ENCODE results near the gene VEGFA. TPM values are rescaled to one million over a fixed set of nuclear protein-coding genes. Genes with fewer than 3 reads are reported as not detected.

The VEGFA gene
- total and polyA plus RNA-seq, 2 experiments from 2014 or later: 10.7 to 241 TPM

- no peaks in the 10 kb centered on the region for H3K9me2 ChIP-seq (ENCODE audit: insufficient read depth)
- H3K27ac ChIP-seq: no peak overlapping the region
- no peak overlapping the region for H3K4me3 ChIP-seq
- in situ Hi-C loops (cut with MboI): loop anchor here (10.0 kb wide), 1 partner anchor 319 kb away; no protein-coding TSS in a partner anchor
- no peaks in the 10 kb centered on the region for H3K36me3 ChIP-seq (ENCODE audit: low read depth)
- H3F3A ChIP-seq (ENCODE audit: insufficient read depth): no peaks in the 10 kb centered on the region
- DNase-seq: no peak
- peaks cover 18% of the 10 kb centered on the region for H3K4me1 ChIP-seq (ENCODE audit: insufficient read depth)
- H3K4me2 ChIP-seq (ENCODE audit: unreplicated experiment): no peak overlapping the region
- no peaks in the 10 kb centered on the region for H4K20me1 ChIP-seq (ENCODE audit: insufficient read depth)
- H2AFZ ChIP-seq: no peak overlapping the region
- no peak overlapping the region for H3K9ac ChIP-seq
- TF ChIP-seq EZH2phosphoT487 (IDR thresholded peaks at IDR 0.05; ENCODE audit: insufficient read depth, low read depth): no peak
- TF ChIP-seq EZH2 (IDR thresholded peaks at IDR 0.05; ENCODE audit: insufficient read depth, poor library complexity, severe bottlenecking): no peak
- no peaks in the 10 kb centered on the region for H3K27me3 ChIP-seq (replicated peaks; ENCODE audit: insufficient read depth)
- no peaks in the 10 kb centered on the region for H3K9me3 ChIP-seq (ENCODE audit: low read depth)
- H3K79me2 ChIP-seq (ENCODE audit: insufficient read depth): peaks cover 8% of the 10 kb centered on the region
These were observed 4.1 kb upstream of the VEGFA start for GRCh38 chr6:43765776-43766499.

- Histone ChIP-seq H3K9me3 (ENCODE audit: low read depth) (no peaks in the 10 kb centered on the region), H3K9me2 (ENCODE audit: insufficient read depth) (no peaks in the 10 kb centered on the region), H3K36me3 (ENCODE audit: low read depth) (no peaks in the 10 kb centered on the region), H2AFZ (no peak overlapping the region), H4K20me1 (ENCODE audit: insufficient read depth) (no peaks in the 10 kb centered on the region), H3K4me2 (ENCODE audit: unreplicated experiment) (no peak overlapping the region), H3K27ac (no peak overlapping the region), H3K79me2 (ENCODE audit: insufficient read depth) (peaks cover 14% of the 10 kb centered on the region), H3K4me1 (ENCODE audit: insufficient read depth) (peaks cover 18% of the 10 kb centered on the region), H3K4me3 (no peak overlapping the region), H3K27me3 (replicated peaks; ENCODE audit: insufficient read depth) (no peaks in the 10 kb centered on the region), H3F3A (ENCODE audit: insufficient read depth) (no peaks in the 10 kb centered on the region), H3K9ac (no peak overlapping the region)
- DNase-seq: no peak
- TF ChIP-seq EZH2 (IDR thresholded peaks at IDR 0.05; ENCODE audit: insufficient read depth, poor library complexity, severe bottlenecking) (no peak), EZH2phosphoT487 (IDR thresholded peaks at IDR 0.05; ENCODE audit: insufficient read depth, low read depth) (no peak)
- 69 to 100% methylated on average over 1 of the region's 1 CpG for WGBS, 2 experiments (ENCODE audit: low coverage in 1 of 2, low lambda C conversion rate in 2 of 2, missing lambda C conversion rate in 2 of 2)
- in situ Hi-C loops (cut with MboI): loop anchor here (10.0 kb wide), 1 partner anchor 318 kb away; no protein-coding TSS in a partner anchor
These were observed 3.5 kb upstream of the VEGFA start for GRCh38 chr6:43766500-43766853.

- Histone ChIP-seq H3K4me1 (ENCODE audit: insufficient read depth) (peaks cover 18% of the 10 kb centered on the region), H3K9me3 (ENCODE audit: low read depth) (no peaks in the 10 kb centered on the region), H3K9ac (no peak overlapping the region), H4K20me1 (ENCODE audit: insufficient read depth) (no peaks in the 10 kb centered on the region), H2AFZ (no peak overlapping the region), H3F3A (ENCODE audit: insufficient read depth) (peaks cover 1% of the 10 kb centered on the region; the same call in 1 of the 2 replicates), H3K9me2 (ENCODE audit: insufficient read depth) (no peaks in the 10 kb centered on the region), H3K27ac (no peak overlapping the region), H3K36me3 (ENCODE audit: low read depth) (no peaks in the 10 kb centered on the region), H3K4me2 (ENCODE audit: unreplicated experiment) (no peak overlapping the region), H3K27me3 (replicated peaks; ENCODE audit: insufficient read depth) (no peaks in the 10 kb centered on the region), H3K4me3 (no peak overlapping the region), H3K79me2 (ENCODE audit: insufficient read depth) (peaks cover 19% of the 10 kb centered on the region)
- WGBS, 2 experiments (ENCODE audit: low coverage in 1 of 2, low lambda C conversion rate in 2 of 2, missing lambda C conversion rate in 2 of 2): 89 to 92% methylated on average over 7 to 10 of the region's 10 CpGs
- TF ChIP-seq EZH2phosphoT487 (IDR thresholded peaks at IDR 0.05; ENCODE audit: insufficient read depth, low read depth): no peak
- TF ChIP-seq EZH2 (IDR thresholded peaks at IDR 0.05; ENCODE audit: insufficient read depth, poor library complexity, severe bottlenecking): no peak
- no peak for DNase-seq
- in situ Hi-C loops (cut with MboI): loop anchor here (10.0 kb wide), 1 partner anchor 318 kb away; no protein-coding TSS in a partner anchor
These were observed 3.0 kb upstream of the VEGFA start for GRCh38 chr6:43766964-43767461.

- no peaks in the 10 kb centered on the region for H3K9me2 ChIP-seq (ENCODE audit: insufficient read depth)
- no peaks in the 10 kb centered on the region for H4K20me1 ChIP-seq (ENCODE audit: insufficient read depth)
- no peaks in the 10 kb centered on the region for H3K36me3 ChIP-seq (ENCODE audit: low read depth)
- in situ Hi-C loops (cut with MboI): loop anchor here (10.0 kb wide), 1 partner anchor 317 kb away; no protein-coding TSS in a partner anchor
- H3K27ac ChIP-seq: no peak overlapping the region
- no peak overlapping the region for H3K4me3 ChIP-seq
- H3K9me3 ChIP-seq (ENCODE audit: low read depth): no peaks in the 10 kb centered on the region
- H3K79me2 ChIP-seq (ENCODE audit: insufficient read depth): peaks cover 27% of the 10 kb centered on the region
- H3K9ac ChIP-seq: no peak overlapping the region
- H3K27me3 ChIP-seq (replicated peaks; ENCODE audit: insufficient read depth): no peaks in the 10 kb centered on the region
- no peak for DNase-seq
- peaks cover 18% of the 10 kb centered on the region for H3K4me1 ChIP-seq (ENCODE audit: insufficient read depth)
- 86 to 90% methylated on average over 8 of the region's 8 CpGs for WGBS, 2 experiments (ENCODE audit: low coverage in 1 of 2, low lambda C conversion rate in 2 of 2, missing lambda C conversion rate in 2 of 2)
- H2AFZ ChIP-seq: no peak overlapping the region
- peaks cover 4% of the 10 kb centered on the region; the same call in 1 of the 2 replicates for H3F3A ChIP-seq (ENCODE audit: insufficient read depth)
- no peak overlapping the region for H3K4me2 ChIP-seq (ENCODE audit: unreplicated experiment)
- TF ChIP-seq EZH2phosphoT487 (IDR thresholded peaks at IDR 0.05; ENCODE audit: insufficient read depth, low read depth) (no peak), EZH2 (IDR thresholded peaks at IDR 0.05; ENCODE audit: insufficient read depth, poor library complexity, severe bottlenecking) (no peak)
These were observed 2.2 kb upstream of the VEGFA start for GRCh38 chr6:43767553-43768505.

All from GM23248 (cell line).